ENCODE results near the gene TMEM18. TPM values are rescaled to one million over a fixed set of nuclear protein-coding genes. Genes with fewer than 3 reads are reported as not detected.
"Not testable (repeated sequence)": the region's sequence is repeated elsewhere in the genome, so short reads cannot be mapped to it uniquely, and the experiment has no call there.

TMEM18 gene
- total RNA-seq, 1 donor, result 19.4 TPM

GRCh38 chr2:709138-709765 lies 32.0 kb upstream of the TMEM18 start:
- no peak for DNase-seq (ENCODE audit: low read depth)
- H3K4me3 ChIP-seq (ENCODE audit: low read depth, low read length), result no peak overlapping the region
- TF ChIP-seq CTCF (IDR thresholded peaks at IDR 0.05; ENCODE audit: insufficient read depth, low read depth, low read length), result no peak

GRCh38 chr2:708667-709066 lies 31.5 kb upstream of the TMEM18 start:
- no peak for TF ChIP-seq CTCF (IDR thresholded peaks at IDR 0.05; ENCODE audit: insufficient read depth, low read depth, low read length)
- H3K4me3 ChIP-seq (ENCODE audit: low read depth, low read length), result no peak overlapping the region

GRCh38 chr2:705971-706511 lies 28.8 kb upstream of the TMEM18 start:
- no peak for TF ChIP-seq CTCF (IDR thresholded peaks at IDR 0.05; ENCODE audit: insufficient read depth, low read depth, low read length)
- H3K4me3 ChIP-seq (ENCODE audit: low read depth, low read length), result no peak overlapping the region
- no peak for DNase-seq (ENCODE audit: low read depth)

More at GRCh38 chr2:708667-709066, 31.5 kb upstream of the TMEM18 start:
- DNase-seq (ENCODE audit: low read depth), result no peak

- H3K4me3 ChIP-seq (ENCODE audit: low read depth, low read length); DNase-seq (ENCODE audit: low read depth): not testable (repeated sequence)
Observed at GRCh38 chr2:702765-703164, 25.6 kb upstream of the TMEM18 start.

- DNase-seq (ENCODE audit: low read depth), result no peak
- H3K4me3 ChIP-seq (ENCODE audit: low read depth, low read length), result no peak overlapping the region
- TF ChIP-seq CTCF (IDR thresholded peaks at IDR 0.05; ENCODE audit: insufficient read depth, low read depth, low read length), result no peak
Observed at GRCh38 chr2:696999-697627, 19.9 kb upstream of the TMEM18 start.

- H3K4me3 ChIP-seq (ENCODE audit: low read depth, low read length), result no peak overlapping the region
- DNase-seq (ENCODE audit: low read depth), result no peak
- no peak for TF ChIP-seq CTCF (IDR thresholded peaks at IDR 0.05; ENCODE audit: insufficient read depth, low read depth, low read length)
Observed at GRCh38 chr2:696463-696862, 19.3 kb upstream of the TMEM18 start.

GRCh38 chr2:694906-695510 lies 17.8 kb upstream of the TMEM18 start:
- no peak for DNase-seq (ENCODE audit: low read depth)
- no peak overlapping the region for H3K4me3 ChIP-seq (ENCODE audit: low read depth, low read length)
- TF ChIP-seq CTCF (IDR thresholded peaks at IDR 0.05; ENCODE audit: insufficient read depth, low read depth, low read length), result no peak
